Activated T-cell treated with anti-CD3 and anti-CD28 coated beads for 1 hour (primary cell): ENCODE results near the gene GATC.
"Not testable (repeated sequence)": the region's sequence is repeated elsewhere in the genome, so short reads cannot be mapped to it uniquely, and the experiment has no call there.

Source experiments
- DNase-seq: peaks from one replicate; pipeline ENCODE4 v3.0.0-alpha.2; 2020; ENCODE audit warnings: low read depth

Gene GATC

DNA sequence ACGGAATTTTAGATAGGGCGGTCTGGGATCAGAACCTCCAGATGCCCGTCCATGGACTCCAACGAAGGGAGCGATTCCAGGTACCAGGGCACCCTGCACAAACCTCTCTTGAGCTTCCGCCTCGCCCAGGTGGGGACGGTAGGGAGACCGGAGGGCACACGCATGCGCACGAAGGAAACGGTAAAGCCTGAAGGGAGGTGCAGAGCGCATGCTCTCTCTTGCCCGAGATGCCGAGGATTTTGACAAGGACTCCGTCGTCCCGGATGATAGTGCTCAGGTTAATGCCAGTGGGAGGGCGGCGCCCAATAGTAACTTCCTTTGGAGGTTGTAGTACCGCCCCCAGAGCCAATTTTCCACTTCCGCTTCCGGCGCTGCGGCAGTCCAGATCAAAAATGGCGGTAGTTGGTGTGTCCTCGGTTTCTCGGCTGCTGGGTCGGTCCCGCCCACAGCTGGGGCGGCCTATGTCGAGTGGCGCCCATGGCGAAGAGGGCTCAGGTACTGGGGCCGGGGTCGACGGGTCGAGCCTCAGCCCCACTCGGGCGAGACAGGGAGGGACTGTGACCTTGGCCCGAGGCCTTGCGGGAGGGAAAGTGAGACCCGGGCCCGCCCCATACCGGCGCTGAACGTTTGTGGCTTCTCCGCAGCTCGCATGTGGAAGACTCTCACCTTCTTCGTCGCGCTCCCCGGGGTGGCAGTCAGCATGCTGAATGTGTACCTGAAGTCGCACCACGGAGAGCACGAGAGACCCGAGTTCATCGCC, 8.3 kb upstream of the GATC start, which contains the start of gene COX6A1:
Gene COX6A1, plus strand, starts transcription at position 379 of the 760 bp plus-strand sequence. Its CDS starts 14 bp downstream, at position 393.
- peak; percentile 93 for DNase-seq

DNA sequence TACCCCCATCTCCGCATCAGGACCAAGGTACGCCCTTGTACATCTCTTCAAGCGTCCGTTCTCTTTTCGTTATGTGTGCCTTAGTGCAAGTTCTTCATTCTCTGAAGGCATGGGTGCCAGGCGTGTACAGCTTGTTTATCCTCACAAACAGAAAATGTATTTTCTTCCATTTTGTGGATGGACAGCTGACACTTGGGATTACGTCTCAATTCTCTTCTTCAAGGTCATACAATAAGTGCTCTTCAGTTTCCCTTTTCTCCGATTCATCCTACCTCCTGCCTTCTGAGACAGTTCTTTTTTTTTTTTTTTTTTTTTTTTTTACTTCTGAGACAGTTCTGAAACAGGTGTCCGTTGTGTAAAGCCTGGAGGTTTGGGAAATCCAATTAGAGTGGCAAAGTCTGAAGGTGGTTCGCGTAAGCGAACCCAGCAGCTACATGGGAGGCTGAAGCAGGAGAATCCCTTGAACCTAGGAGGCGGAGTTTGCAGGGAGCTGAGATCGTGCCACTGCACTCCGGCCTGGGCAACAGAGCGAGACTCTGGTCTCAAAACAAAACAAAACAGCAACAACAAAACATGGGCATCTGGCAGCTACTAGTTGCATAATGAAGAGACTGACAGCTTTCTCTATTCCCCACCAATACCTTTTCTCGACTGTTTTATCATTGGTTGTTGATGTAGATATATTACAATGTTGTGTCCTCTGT, 7.6 kb upstream of the GATC start:
- DNase-seq, result no peak

DNA sequence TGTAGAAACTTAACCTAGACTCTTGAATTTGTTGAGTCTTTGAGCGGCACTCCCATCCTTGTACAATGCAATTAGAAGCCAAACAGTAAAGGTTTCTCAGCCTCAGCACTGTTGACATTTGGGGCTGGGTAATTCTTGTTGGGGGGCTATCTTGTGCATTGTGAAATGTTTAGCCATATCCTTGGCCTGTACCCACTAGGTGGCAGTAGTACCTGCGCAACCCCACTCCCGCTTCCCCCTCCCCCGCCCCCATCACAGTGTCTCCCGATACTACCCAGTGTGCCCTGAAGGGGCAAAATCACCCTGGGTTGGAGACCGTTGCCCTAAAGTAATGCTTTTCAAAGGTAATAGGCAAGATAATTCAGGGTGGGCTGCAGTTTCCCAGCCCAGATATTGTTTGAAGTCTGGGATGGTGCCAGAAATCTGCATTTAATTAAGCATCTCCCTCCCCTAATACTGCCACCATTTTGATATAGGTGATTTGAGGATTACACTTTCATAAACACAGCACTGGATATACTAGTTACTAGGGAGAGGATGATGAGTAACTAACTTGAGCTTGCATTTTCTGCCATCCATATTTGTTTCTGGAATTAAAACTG, 6.5 kb upstream of the GATC start:
- DNase-seq, result peak; percentile 69

DNA sequence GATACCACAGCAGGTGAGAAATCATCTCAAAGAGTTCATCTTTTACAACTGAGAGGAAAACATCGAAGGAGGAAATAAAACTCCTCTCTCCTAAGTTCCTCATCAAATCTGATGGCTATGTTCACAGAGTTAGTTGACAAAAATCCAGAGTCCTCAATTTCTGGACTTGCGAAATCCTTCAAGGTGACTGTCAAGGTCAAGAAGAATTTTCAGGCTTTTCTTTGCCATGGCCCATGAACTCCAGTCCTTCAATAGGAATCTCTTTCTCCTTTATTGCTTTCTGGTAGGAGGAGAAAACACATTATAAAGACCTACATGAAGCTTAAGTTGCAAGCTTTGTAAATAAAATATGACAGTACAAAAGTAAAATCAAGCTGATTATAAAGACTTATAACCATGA, 1.6 kb upstream of the GATC start:
- no peak for DNase-seq

DNA sequence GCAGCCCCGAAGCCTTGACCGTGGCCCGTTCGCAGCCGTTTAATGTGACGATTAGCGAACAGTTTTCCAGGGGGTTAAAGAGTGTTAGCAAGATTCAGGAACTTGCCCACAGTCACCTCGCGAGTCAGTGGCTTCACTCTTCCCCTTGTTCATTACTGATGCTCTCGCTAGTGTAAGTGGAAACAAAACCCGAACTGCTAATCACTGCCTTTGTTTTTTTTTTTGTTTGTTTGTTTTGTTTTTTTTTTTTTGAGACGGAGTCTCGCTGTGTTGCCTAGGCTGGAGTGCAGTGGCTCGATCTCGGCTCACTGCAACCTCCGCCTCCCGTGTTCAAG, 567 bp downstream of the GATC start:
- DNase-seq, result not testable (repeated sequence)

DNA sequence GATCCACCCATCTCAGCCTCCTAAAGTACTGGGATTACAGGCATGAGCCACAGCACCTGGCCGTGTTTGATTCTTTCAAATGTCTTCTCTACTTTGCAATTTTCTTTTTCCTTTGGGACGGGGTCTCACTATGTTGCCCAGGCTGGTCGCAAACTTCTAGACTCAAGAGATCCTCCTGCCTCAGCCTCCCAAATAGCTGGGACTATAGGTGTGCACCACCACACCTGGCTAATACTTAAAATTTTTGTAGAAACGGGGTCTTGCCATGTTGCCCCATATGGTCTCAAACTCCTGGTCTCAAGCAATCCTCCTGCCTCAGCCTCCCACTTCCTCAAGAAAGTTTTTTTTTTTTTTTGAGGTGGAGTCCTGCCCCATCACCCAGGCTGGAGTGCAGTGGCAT, 1.7 kb downstream of the GATC start:
- DNase-seq, result no peak

DNA sequence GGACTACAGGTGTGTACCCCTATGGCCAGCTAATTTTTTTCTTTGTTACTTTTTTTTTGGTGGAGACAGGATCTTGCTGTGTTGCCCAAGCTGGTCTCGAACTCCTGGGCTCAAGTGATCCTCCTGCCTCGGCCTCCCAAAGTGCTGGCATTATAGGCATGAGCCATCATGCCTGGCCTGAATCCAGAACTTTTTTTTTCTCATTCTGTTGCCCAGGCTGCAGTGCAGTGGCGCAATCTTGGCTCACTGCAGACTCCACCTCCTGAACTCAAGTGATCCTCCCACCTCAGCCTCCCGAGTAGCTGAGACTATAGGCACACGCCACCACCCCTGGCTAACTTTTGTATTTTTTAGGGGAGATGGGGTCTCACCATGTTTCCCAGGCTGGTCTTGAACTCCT, 6.3 kb downstream of the GATC start:
- not testable (repeated sequence) for DNase-seq

DNA sequence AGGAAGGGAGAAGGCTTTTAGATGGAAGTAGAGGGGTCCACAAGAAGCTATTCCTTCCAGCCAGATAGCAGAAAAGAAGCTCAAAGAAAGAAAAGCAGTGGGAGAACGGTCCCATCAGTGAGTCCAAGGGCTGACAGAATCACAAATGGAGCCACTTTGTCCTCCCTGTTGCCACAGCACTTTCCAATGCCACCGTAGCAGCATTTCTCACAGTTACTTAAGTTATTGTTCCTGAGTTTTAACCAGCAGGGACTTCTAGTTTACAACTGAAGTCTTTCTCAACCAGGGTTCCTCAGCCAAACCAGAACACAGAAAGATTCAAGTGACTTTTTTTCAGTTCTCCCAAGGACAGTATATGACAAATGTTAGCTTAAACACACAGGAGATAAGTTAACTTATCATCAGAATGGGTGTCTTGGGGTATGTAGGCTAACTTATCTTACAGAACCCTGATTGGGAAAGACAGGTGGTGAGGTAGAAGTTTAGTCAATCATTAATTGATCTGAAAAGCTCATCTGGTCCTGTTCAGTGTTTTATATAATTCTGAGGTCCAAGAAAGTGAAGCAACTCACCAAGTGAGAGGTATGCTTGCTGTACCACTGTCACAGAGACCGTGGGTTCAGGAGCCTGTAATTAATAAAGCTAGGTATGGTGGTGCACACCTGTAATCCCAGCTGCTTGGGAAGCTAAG, 7.0 kb downstream of the GATC start:
- DNase-seq, result no peak

DNA sequence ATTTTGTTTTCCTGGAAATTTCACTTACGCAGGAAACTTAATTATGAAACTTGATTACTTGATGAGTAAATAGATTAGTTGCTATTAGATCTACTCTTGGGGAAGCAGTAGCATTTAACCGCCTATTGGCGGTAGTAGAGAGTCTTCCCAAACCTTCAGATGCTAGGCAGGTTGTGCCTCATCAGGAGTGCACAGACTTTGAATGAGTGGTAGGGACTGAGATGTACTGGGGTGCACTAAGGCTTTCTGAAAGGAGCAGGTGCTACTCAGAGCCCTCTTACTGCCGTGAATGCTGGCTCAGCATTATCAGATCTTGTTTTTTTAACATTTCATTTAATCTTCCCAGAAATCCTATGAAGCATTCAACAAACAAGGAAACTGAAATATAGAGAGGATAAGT, 7.7 kb downstream of the GATC start:
- DNase-seq, result no peak

DNA sequence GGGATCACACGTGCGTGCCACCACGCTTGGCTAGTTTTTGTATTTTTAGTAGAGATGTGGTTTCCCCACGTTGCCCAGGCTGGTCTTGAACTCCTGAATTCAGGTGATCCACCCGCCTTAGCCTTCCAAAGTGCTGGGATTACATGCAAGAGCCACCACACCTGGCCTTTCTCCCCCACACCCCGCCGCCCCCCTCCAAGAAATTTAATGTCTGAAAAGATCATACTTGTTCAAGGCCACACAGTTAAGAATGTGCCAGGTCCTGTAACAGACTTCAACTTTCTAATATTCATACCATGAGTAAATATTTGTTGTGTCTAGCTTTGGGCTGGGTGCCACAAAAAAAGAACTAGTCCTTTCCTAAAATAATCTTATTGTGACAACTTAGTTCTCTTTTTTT, 9.1 kb downstream of the GATC start:
- no peak for DNase-seq

DNA sequence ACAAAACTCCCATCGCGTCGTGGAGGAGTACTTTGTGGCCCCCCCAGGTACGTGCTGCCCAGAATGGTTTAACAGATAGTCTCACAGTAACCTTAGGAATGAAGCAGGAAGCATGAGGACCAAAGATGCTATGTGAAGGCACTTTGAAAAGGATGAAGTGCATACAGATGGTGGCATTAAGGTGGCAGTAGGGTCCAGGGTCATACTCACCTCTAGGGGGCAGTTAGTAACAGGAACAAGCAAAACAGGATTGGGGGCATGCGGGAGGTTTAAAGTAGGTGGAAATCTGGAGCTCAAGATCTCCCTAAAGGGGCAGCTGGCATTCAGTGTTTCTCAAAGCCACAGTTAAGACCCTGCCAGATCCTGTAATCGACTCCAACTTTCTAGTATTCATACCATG, 10.9 kb downstream of the GATC start:
- DNase-seq, result no peak

DNA sequence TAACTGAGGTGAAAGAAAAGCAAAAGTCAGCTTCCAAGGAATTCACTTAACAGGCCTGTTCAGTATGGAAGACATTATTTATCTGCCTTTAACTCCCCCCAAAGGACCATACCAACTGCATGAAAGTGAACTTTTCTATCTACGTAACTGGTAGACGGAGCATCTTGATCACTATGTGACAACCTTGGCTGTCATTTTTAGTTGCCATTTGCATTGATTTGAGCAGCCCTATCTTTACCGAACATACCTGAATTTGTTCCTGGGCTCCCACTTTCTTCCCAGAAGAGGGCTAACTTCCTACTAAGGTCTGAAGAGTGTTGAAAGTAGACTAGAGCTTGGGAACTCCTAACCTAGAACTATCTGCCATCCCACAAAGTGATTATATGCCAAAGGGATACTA, 13.9 kb downstream of the GATC start:
- no peak for DNase-seq

DNA sequence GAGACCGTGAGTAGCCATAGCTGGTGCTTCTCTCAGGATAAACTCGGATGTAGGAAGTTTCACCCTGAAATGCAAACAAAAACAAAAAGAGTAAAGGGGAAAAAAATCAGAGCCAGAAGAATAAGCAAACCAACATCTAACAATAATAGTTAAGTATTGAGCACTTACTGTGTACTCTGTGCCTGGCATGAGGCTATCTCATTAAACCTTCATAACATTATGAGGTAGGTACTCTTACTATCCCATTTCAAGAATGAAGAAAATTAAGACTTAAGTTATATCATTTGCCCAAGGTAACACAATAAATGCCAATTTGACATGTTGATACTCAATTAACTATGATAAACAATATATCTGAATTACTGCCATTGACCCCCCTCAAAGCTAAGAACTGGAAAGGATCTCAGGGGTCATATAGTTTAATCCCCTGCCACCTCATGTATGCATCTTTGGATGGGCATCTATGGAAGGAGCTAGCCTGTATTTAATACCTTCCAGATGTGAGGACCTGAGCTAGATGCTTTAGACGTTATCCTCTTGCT, 15.9 kb downstream of the GATC start:
- no peak for DNase-seq

DNA sequence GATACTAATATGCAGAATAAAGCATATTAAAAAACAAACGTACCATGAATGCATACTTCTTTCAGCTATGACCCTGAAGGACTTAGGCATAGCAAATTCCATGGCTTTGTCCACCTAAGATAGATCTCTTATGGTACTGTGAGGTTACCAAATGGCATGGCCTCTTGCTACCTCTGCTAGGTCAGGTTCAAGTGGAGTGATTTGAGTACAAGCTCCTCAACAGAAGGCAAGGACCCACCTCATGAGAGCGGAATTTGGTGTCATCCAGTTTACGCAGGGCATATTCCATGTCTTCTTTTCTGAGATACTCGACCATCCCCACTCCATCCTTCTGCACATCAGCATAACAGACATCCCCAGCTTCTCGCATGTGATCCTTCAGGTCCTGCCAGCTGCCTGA, 17.5 kb downstream of the GATC start:
- no peak for DNase-seq

DNA sequence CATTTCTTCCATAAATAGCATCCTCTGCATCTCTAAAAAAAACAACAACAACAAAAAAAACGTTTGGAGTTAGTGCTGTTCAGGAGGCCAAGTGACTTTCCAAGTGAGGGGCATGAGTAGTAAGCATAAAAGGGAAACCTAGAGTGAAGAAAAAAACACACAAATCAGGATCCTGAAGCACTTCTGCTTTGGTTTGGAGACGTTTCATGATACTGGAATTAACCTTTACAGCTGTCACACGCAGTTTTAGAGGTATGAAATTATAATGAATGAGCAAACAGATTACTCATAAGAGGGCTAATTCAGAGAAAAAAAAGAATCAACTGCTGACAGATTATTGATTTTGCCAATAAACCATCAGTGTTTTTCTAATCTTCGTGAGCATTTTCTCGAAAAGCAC, 19.5 kb downstream of the GATC start:
- DNase-seq, result no peak

DNA sequence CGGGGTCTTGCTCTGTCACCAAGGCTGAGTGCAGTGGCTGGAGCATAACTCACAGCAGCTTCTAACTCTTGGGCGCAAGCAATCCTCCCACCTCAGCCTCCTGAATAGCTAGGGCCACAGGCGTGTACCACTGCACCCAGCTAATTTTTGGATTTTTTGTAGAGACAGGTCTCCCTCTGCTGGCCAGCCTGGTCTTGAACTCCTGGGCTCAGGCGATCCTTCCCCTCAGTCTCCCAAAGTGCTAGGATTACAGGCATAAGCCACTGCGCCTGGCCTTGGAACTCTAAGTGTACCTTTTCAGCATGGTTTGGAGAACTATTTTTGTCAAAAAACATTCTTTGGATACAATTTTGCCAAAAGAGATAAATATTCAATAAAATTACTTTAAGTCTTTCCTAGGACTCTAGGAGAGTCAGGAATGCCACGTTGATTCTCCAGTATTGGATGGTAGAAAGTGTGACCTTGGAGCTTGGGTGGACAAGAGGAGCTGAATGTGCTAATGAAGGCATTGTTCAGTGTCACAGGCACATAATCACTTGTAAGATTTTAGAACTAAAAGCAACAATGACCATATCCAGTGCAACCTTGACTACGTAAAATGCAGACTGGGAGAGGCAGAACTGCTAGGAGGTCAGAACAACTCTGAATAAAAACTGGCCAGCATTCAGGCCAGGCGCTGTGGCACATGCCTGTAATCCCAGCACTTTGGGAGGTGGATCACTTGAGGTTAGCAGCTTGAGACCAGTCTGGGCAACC, 20.5 kb downstream of the GATC start:
- peak; percentile 17 for DNase-seq

DNA sequence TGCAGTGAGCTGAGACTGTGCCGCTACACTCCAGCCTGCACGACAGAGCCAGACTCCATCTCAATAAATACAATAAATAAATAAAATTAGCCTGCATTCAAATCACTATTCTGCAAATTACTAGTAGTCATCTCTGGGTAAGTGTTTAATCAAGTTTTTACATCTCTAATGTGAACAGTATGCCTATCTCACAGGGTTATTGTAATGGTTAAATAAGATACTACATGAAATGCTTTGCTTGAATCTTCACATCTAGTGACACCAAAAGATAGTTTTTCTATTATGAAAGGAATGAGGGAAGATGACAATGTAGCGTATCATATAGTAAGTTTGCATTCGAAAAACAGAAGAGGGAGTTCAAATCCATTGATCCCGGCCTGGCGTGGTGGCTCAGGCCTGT, 21.2 kb downstream of the GATC start:
- DNase-seq, result no peak

DNA sequence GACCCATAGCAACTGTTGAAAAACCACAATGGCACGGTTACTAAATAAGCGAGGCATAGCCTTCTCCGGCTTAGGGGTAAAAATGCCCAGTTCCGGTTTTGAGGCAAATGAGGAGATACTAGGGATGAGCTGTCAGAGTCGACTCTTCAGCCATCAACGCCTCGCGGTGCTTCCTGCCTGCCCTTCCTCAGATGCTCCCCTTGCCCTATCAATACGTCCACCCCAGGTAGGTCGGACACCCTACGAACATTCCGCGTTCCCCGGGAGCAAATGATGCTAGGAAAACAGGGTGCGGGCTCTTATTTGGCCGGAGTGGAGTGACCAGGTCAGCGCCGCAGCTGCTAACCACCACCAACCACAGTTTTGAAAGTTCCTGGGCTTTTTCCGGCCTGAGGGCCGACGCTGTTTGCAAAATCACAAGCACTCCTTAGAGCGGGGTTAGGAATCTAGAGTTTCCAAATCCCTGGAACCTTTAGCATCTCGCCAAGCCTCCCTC, 22.1 kb downstream of the GATC start:
- peak; percentile 7 for DNase-seq

DNA sequence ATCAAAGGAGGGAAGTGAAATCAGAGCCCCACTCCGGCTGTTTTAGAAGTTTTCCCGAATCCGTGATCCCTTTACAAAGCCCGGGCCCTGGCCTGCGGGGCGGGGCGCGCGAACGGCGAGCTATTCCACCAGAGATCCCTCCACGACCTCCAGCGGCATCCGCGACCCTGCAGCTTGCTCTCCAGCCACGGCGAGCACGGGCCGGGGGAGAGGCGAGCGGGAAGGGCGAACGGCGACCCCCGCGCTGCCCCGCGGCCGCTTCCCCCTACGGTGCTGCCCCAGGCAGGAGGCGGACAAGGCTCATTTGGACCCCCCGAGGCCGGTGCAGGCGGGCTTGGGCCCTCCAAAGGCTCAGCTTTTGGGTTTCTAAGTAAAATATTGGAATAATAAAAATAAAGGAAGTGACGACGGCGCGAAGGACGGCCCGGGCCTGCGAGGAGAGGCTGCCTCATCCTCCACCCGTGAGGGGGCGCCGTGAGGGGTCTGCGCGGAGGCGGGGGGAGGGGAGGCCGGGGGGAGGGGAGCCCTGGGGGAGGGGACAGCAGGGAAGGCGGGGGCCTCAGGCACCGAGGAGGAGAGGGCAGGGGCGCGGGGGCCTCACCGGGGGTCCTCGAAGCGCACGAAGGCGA, 22.7 kb downstream of the GATC start:
- DNase-seq, result peak; percentile 47

DNA sequence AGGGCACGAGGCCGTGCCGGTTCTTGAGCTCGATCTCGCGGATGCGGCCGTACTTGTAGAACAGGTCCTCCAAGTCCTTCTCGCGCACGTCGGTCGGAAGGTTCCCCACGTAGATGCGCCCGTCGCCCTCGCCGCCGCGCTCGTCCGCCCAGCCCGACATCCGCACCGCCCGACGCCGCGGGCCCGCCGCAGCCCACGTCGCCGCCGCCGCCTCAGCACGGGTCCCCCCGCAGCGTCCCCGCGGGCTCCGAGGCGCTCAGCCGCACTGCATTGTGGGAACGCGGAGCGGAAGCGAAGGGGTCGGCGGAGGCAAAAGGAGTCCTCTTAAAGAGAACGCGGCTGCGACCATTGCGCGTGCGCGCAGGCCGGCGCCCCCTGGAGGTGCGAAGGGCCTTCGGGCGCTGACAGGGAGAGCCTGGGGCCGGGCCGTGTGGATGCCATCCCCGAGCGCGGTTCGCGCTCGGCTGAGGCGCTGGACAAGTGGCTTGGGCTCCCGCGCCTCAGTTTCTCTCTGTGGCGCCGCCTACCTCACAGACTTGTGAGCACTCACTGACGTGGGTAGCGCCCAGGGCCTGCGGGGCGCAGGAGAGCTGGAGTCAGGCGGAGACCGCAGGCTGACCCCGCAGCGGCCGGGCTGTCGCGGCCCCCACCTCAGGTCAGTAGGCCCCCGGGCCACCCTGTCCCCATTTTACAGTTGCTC, 23.4 kb downstream of the GATC start, which contains the start of gene SRSF9:
Gene SRSF9, minus strand, starts transcription at position 299 of the 700 bp plus-strand sequence. Its CDS starts 139 bp downstream, at position 160.
- peak; percentile 98 for DNase-seq
